K562 (cell line): Measurements from ENCODE around the gene PSMB7. TPM values are rescaled to one million over a fixed set of nuclear protein-coding genes. Genes with fewer than 3 reads are reported as not detected.

Experiments
- NFIX ChIP-seq: fragments of 250-450 bp; sonication (Bioruptor Pico); IDR thresholded peaks from 2 replicates; pipeline ENCODE4 v1.4.0; 2020; ENCODE audit warnings: low read depth, mild to moderate bottlenecking, moderate library complexity
- polyA plus RNA-seq, 8 experiments: library from polyadenylated mRNA; depleted of rRNA in 4 of 8; stranded (reverse) in 5 of 8; unstranded in 3 of 8; fragments of >200 nt; fragmentation: Nextera tagmentation in 2 of 8; fragmentation: Illumina TruSeq in 1 of 8; extraction: Ambion mirVana in 2 of 8; extraction: Trizol in 1 of 8; gene quantifications; 2 replicates each; pipeline versions ENCODE4 v1.2.1 to v1.2.3, GENCODE V29; 2011 to 2014; ENCODE audit warnings: inconsistent platforms in 1 of 8, missing spikeins in 1 of 8
- total RNA-seq, 7 experiments: library from RNA; depleted of rRNA in 6 of 7; stranded (reverse); fragments of >200 nt in 6 of 7; fragmentation: Illumina TruSeq in 2 of 7; extraction: Trizol in 2 of 7; gene quantifications; 2 replicates each; pipeline versions ENCODE4 v1.2.1 to v1.2.3, GENCODE V29; 2011 to 2021; ENCODE audit warnings: low replicate concordance in 1 of 7
- TF ChIP-seq, protein P1 (sequence below): fragments of 450-650 bp; IDR thresholded peaks from 2 replicates; pipeline ENCODE4 v1.6.1; 2016; ENCODE audit warnings: low read depth
- TF ChIP-seq, protein P2 (sequence below): fragments of 450-650 bp; IDR thresholded peaks from 2 replicates; pipeline ENCODE4 v1.6.1; 2016; ENCODE audit warnings: low read depth, mild to moderate bottlenecking, moderate library complexity
- TF ChIP-seq, protein P3 (sequence below): fragments of 250-450 bp; sonication (Bioruptor Pico); IDR thresholded peaks from 2 replicates; pipeline ENCODE4 v1.5.0; 2022; ENCODE audit warnings: mild to moderate bottlenecking
- TF ChIP-seq, protein P4 (sequence below): sonication (generic); formaldehyde crosslinking; IDR thresholded peaks from 2 replicates; pipeline ENCODE4 v1.8.1; 2023; ENCODE audit warnings: missing genetic modification reagents, mild to moderate bottlenecking, borderline replicate concordance

The PSMB7 gene
- total and polyA plus RNA-seq, 9 of the 15 experiments (the other 6 are each of a cell fraction or from before 2014, with no cell fraction given), result 321 to 978 (median 407) TPM

DNA sequence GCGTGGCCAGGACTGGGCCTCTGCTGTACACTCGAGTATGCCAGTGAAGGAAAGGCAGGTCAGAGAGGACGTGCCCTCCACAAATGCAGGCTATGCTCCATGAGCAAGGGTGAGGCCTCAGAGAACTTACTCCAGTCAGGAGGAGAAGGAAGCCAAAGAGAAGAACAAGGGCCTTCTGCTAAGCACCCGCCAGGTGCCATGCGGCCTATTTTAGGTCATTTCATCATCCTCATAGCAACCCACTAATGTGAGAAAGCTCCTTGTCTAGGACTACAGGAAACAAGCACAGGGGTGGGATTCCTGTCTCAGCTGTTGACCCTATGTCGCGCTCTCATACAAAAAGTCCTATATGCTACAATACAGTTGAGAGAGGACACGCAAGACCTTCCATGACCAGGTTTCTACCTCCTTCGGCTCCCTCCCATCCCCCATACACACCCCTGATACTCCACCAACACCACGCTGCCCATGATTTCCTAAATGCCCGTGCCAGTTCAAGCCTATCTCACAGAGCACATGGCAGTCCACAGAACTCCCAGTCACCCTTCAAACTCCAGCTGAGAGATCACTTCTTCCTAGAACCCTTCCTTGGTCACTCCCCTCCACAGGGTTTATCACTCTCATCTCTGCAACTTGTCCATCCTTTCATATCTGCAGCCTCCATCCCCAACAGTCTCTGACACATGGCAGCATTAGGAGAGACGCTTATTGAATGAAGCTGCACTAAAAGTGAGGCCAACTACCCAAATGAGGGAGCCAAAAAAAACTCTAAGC lies 26.8 kb downstream of the PSMB7 start (continued):
- TF ChIP-seq, protein P1, sequence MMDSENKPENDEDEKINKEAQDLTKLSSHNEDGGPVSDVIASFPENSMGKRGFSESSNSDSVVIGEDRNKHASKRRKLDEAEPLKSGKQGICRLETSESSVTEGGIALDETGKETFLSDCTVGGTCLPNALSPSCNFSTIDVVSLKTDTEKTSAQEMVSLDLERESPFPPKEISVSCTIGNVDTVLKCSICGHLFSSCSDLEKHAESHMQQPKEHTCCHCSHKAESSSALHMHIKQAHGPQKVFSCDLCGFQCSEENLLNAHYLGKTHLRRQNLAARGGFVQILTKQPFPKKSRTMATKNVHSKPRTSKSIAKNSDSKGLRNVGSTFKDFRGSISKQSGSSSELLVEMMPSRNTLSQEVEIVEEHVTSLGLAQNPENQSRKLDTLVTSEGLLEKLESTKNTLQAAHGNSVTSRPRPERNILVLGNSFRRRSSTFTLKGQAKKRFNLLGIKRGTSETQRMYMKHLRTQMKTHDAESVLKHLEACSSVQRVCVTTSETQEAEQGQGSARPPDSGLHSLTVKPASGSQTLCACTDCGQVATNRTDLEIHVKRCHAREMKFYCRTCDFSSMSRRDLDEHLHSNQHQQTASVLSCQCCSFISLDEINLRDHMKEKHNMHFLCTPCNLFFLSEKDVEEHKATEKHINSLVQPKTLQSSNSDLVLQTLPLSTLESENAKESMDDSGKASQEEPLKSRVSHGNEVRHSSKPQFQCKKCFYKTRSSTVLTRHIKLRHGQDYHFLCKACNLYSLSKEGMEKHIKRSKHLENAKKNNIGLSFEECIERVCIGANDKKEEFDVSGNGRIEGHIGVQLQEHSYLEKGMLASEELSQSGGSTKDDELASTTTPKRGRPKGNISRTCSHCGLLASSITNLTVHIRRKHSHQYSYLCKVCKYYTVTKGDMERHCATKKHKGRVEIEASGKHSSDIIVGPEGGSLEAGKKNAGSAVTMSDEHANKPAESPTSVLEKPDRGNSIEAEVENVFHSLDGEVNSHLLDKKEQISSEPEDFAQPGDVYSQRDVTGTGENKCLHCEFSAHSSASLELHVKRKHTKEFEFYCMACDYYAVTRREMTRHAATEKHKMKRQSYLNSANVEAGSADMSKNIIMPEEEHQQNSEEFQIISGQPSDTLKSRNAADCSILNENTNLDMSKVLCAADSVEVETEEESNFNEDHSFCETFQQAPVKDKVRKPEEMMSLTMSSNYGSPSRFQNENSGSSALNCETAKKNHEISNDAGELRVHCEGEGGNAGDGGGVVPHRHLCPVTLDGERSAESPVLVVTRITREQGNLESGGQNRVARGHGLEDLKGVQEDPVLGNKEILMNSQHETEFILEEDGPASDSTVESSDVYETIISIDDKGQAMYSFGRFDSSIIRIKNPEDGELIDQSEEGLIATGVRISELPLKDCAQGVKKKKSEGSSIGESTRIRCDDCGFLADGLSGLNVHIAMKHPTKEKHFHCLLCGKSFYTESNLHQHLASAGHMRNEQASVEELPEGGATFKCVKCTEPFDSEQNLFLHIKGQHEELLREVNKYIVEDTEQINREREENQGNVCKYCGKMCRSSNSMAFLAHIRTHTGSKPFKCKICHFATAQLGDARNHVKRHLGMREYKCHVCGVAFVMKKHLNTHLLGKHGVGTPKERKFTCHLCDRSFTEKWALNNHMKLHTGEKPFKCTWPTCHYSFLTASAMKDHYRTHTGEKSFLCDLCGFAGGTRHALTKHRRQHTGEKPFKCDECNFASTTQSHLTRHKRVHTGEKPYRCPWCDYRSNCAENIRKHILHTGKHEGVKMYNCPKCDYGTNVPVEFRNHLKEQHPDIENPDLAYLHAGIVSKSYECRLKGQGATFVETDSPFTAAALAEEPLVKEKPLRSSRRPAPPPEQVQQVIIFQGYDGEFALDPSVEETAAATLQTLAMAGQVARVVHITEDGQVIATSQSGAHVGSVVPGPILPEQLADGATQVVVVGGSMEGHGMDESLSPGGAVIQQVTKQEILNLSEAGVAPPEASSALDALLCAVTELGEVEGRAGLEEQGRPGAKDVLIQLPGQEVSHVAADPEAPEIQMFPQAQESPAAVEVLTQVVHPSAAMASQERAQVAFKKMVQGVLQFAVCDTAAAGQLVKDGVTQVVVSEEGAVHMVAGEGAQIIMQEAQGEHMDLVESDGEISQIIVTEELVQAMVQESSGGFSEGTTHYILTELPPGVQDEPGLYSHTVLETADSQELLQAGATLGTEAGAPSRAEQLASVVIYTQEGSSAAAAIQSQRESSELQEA, result no peak
- TF ChIP-seq, protein P2, sequence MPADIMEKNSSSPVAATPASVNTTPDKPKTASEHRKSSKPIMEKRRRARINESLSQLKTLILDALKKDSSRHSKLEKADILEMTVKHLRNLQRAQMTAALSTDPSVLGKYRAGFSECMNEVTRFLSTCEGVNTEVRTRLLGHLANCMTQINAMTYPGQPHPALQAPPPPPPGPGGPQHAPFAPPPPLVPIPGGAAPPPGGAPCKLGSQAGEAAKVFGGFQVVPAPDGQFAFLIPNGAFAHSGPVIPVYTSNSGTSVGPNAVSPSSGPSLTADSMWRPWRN, result no peak
- TF ChIP-seq, protein P3, sequence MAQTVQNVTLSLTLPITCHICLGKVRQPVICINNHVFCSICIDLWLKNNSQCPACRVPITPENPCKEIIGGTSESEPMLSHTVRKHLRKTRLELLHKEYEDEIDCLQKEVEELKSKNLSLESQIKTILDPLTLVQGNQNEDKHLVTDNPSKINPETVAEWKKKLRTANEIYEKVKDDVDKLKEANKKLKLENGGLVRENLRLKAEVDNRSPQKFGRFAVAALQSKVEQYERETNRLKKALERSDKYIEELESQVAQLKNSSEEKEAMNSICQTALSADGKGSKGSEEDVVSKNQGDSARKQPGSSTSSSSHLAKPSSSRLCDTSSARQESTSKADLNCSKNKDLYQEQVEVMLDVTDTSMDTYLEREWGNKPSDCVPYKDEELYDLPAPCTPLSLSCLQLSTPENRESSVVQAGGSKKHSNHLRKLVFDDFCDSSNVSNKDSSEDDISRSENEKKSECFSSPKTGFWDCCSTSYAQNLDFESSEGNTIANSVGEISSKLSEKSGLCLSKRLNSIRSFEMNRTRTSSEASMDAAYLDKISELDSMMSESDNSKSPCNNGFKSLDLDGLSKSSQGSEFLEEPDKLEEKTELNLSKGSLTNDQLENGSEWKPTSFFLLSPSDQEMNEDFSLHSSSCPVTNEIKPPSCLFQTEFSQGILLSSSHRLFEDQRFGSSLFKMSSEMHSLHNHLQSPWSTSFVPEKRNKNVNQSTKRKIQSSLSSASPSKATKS (CRISPR knock-in tag), result no peak
- TF ChIP-seq, protein P4, sequence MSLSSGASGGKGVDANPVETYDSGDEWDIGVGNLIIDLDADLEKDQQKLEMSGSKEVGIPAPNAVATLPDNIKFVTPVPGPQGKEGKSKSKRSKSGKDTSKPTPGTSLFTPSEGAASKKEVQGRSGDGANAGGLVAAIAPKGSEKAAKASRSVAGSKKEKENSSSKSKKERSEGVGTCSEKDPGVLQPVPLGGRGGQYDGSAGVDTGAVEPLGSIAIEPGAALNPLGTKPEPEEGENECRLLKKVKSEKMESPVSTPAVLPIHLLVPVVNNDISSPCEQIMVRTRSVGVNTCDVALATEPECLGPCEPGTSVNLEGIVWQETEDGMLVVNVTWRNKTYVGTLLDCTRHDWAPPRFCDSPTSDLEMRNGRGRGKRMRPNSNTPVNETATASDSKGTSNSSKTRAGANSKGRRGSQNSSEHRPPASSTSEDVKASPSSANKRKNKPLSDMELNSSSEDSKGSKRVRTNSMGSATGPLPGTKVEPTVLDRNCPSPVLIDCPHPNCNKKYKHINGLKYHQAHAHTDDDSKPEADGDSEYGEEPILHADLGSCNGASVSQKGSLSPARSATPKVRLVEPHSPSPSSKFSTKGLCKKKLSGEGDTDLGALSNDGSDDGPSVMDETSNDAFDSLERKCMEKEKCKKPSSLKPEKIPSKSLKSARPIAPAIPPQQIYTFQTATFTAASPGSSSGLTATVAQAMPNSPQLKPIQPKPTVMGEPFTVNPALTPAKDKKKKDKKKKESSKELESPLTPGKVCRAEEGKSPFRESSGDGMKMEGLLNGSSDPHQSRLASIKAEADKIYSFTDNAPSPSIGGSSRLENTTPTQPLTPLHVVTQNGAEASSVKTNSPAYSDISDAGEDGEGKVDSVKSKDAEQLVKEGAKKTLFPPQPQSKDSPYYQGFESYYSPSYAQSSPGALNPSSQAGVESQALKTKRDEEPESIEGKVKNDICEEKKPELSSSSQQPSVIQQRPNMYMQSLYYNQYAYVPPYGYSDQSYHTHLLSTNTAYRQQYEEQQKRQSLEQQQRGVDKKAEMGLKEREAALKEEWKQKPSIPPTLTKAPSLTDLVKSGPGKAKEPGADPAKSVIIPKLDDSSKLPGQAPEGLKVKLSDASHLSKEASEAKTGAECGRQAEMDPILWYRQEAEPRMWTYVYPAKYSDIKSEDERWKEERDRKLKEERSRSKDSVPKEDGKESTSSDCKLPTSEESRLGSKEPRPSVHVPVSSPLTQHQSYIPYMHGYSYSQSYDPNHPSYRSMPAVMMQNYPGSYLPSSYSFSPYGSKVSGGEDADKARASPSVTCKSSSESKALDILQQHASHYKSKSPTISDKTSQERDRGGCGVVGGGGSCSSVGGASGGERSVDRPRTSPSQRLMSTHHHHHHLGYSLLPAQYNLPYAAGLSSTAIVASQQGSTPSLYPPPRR, result no peak
- no peak for TF ChIP-seq NFIX (CRISPR knock-in tag)
